D721Med (cell line): ENCODE measurements around the gene DGKD.

Experiments used
- DNase-seq: peaks from one replicate; pipeline ENCODE4 v3.0.0; 2011; ENCODE audit warnings: low spot score; ENCODE audit not compliant: insufficient read length
- FAIRE-seq: peaks from 2 replicates; lab custom pipeline; 2011; peaks lifted over from hg19 to GRCh38; lab: Jason Lieb, UNC
- CTCF ChIP-seq: IDR thresholded peaks from 2 replicates; pipeline ENCODE4 v1.5.1; 2012; ENCODE audit warnings: mild to moderate bottlenecking, control low read depth; ENCODE audit not compliant: insufficient read depth; ENCODE audit errors: missing control alignments

Gene DGKD

DNA sequence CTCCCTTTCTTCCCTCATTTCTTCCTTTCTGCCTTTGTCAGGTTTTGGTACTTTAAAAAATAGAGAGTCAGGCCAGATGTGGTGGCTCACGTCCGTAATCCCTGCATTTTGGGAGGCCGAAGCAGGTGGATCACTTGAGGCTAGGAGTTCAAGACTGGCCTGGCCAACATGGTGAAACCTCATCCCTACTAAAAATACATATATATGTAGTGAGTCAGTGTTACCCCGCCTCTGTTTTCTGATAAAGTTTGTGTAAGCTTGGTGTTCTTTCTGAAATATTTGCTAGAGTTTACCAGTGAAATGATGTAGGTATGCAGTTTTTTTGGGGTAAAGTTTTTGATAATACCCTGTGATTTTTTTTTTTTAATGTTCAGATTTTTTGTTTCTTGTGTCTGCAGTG is 58.8 kb downstream of the DGKD start:
- no peak for DNase-seq
- no peak for FAIRE-seq
- no peak for TF ChIP-seq CTCF

DNA sequence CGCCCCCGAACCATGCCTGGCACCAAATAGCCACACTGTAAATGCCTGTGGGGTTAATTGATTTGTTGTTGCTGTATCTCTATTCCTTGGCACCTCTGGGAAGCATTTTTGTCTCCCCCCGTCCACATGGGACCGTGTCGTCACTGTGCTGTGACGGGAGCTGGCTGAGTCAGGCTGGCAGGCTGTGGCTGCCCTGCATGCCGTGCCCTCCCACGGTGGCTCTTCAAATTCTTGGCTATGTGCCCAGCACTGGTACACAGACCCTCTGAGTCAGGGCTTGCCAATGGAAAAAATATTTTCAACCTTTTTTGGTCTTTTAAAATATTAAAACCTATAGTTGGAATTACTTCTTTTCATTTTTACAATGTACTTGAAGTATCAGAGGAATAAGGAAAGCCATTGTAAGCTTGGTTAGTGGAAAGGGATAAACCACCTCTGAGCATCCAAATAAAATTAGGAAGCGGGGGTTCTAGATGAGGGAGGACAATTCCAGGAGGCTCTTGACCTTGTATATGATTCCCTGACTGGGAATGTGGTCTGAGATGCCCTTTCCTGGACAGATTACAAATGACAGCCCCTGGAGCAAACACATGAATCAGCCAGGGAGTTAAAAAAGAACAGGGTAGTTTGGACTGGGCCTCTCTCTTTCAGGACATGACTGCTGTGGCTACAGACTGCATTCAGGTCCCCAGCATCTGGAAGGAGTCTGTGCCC is 59.4 kb downstream of the DGKD start:
- DNase-seq: no peak
- no peak for FAIRE-seq
- TF ChIP-seq CTCF: no peak

DNA sequence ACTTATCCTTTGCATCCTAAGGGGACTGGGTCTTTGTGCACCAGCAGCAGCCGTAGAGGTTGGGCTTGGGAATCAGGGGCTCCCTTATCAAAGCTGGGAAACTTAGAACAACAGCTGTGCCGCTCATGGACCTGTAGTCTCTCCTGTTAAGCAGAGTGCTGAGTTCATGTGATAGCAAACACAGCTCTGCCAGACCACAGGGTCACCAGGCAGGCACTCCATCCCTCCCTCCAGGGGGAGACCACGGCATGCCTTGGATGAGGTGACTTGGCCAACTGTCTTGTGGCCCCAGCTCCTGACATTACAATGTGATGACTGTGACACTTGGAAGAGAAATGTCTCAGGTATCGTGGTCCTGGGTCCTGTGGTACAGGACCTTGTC is 60.0 kb downstream of the DGKD start:
- FAIRE-seq (no peak), DNase-seq (no peak)
- TF ChIP-seq CTCF: no peak

- no peak for TF ChIP-seq CTCF
- DNase-seq (no peak), FAIRE-seq (no peak)
These were observed 60.7 kb downstream of the DGKD start for GRCh38 chr2:233414777-233415570.

DNA sequence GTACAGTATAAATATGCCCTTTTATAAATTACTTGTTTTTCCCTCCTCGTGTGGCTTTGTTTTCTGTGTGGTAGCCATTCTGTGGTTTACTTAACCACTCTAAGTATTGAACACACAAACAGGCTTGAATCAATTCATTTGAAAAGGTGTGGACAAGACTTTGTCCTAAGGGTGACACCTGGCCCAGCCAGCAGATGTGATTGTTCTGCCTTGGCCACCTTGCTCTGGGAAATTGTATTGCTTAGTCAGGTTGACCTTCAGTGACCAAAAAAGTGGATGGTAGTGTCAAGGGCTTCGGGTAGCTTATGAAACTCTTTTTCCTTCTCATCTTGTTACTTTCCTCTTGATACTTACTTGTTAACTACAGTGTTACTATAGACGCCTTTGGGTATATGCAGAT is 61.9 kb downstream of the DGKD start:
- FAIRE-seq: no peak

DNA sequence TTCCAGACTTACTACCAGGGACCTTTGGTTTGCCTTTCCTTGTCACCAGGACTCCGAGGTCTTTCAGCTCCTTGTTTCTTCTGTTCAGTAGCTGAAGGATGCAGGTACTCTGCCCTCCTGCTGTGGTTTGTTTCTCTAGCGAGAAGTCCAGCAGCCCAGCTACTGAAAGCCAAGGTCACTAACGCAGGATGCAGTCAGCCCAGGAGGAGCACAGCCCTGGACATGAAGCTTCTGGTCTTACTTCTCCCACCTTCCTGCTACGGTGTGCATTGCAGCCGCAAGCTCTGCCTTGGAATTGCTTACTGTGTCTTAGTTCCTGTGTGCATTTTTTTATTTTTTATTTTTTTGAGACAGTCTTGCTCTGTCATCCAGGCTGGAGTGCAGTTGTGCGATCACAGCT is 62.4 kb downstream of the DGKD start:
- no peak for TF ChIP-seq CTCF
- DNase-seq (no peak), FAIRE-seq (no peak)

More for the DNA sequence above, 61.9 kb downstream of the DGKD start:
- no peak for TF ChIP-seq CTCF
- no peak for DNase-seq

GRCh38 chr2:233417282-233417681 is 63.0 kb downstream of the DGKD start:
- no peak for TF ChIP-seq CTCF
- DNase-seq (no peak), FAIRE-seq (no peak)
